HUES6 (cell line): Measurements from ENCODE around the gene MSANTD3.
"Not testable (repeated sequence)": the region's sequence is repeated elsewhere in the genome, so short reads cannot be mapped to it uniquely, and the experiment has no call there.

Experiments used
- H3K27ac ChIP-seq: 2 replicates; pipeline ENCODE4 v1.7.0; 2013; ENCODE audit warnings: low read depth, mild to moderate bottlenecking, low read length, inconsistent platforms
- H3K27me3 ChIP-seq: 2 replicates; pipeline ENCODE4 v1.6.1; 2013; ENCODE audit warnings: low read length; ENCODE audit not compliant: control insufficient read depth, insufficient read depth
- H3K36me3 ChIP-seq: 2 replicates; pipeline ENCODE4 v1.6.1; 2013; ENCODE audit warnings: low read length; ENCODE audit not compliant: control insufficient read depth, insufficient read depth
- H3K4me1 ChIP-seq: 2 replicates; pipeline ENCODE4 v1.6.1; 2013; ENCODE audit warnings: low read length; ENCODE audit not compliant: control insufficient read depth, insufficient read depth
- H3K4me3 ChIP-seq: 2 replicates; pipeline ENCODE4 v1.5.1; 2013; ENCODE audit warnings: low read depth, low read length
- H3K9ac ChIP-seq: one replicate; pipeline ENCODE4 v1.6.1; 2013; ENCODE audit warnings: mild to moderate bottlenecking, low read length
- H3K9me3 ChIP-seq: 2 replicates; pipeline ENCODE4 v1.6.1; 2013; ENCODE audit warnings: low read depth, low read length; ENCODE audit not compliant: control insufficient read depth, insufficient read depth

Gene MSANTD3

DNA sequence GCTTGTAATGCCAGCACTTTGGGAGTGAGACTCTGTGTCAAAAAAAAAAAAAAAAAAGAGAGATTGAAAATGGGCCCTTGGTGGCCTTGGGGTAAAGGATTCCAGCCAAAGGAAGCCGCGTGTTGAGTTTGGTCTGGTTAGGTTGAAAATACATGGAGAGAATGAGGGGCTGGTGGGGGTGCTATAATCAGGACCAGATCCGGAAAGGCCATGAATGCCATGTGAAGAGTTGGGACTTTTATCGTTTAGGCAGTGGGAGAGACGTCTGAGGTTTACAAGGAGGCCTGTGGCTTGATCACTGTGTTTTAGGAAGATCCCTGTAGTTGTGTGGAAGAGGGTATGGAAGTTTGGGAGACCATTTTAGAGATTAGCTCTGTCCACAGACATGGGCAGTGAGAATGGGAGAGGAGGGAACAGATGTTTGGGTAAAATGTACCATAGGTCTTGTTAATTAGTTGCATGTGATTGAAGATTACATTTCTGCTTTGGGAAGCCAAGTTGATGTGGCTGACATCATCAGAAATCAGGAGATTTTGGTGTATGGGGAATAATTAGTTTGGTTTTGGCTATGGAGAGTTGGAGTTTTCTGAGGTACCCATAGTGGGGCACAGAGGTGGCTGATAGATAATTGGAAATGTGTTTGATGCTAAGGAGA, 3.5 kb downstream of the MSANTD3 start:
- Histone ChIP-seq H3K9me3 (no peaks in the 10 kb centered on the region), H3K36me3 (no peaks in the 10 kb centered on the region), H3K4me1 (peaks cover 20% of the 10 kb centered on the region), H3K27ac (no peak overlapping the region), H3K9ac (no peak overlapping the region), H3K27me3 (no peaks in the 10 kb centered on the region), H3K4me3 (no peak overlapping the region)

DNA sequence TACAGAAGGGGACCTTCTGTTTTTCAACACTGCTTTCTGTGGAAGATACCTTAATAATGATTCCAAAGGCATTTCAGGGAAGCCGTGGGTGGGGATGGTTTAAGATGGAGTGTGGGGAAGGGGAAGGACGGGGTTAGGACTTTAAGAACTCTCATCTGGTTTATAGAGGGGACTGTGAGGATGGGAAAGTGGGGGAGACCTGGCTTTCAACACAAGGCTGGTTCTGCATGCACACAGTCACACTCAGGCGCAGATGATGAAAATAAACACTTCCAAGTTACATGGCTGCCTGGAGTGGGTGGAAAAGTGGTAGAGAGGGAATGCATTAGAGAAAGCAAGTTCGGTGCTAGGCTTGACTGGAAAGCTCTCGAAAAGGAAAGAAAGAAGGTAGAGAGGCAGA, 4.9 kb downstream of the MSANTD3 start:
- H3K27ac ChIP-seq = no peak overlapping the region
- no peaks in the 10 kb centered on the region for H3K9me3 ChIP-seq
- H3K27me3 ChIP-seq = no peaks in the 10 kb centered on the region
- H3K9ac ChIP-seq = no peak overlapping the region
- no peaks in the 10 kb centered on the region for H3K36me3 ChIP-seq
- no peak overlapping the region for H3K4me3 ChIP-seq
- H3K4me1 ChIP-seq = peaks cover 13% of the 10 kb centered on the region

DNA sequence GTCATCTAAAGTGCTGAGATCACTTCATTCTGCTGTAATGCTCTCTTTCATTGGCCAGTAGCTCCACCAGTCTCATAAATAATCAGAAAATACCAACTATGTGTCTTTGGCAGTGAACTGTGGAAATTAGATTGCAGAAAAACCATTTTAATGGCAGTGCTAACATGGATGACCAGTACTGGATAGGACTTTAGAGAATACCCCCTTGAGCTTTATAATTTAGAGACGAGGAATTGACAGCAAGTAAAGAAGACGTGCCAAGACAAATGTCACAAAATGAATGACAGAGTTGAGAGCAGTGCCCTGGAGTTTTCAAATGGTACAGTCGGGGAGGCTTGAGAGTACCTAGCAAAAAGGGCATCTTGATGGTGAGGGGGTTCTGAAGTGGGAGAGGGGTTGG, 5.8 kb downstream of the MSANTD3 start:
- H3K27me3 ChIP-seq = no peaks in the 10 kb centered on the region
- no peak overlapping the region for H3K27ac ChIP-seq
- no peaks in the 10 kb centered on the region for H3K36me3 ChIP-seq
- H3K4me1 ChIP-seq = peaks cover 13% of the 10 kb centered on the region
- no peaks in the 10 kb centered on the region for H3K9me3 ChIP-seq
- no peak overlapping the region for H3K9ac ChIP-seq
- no peak overlapping the region for H3K4me3 ChIP-seq

DNA sequence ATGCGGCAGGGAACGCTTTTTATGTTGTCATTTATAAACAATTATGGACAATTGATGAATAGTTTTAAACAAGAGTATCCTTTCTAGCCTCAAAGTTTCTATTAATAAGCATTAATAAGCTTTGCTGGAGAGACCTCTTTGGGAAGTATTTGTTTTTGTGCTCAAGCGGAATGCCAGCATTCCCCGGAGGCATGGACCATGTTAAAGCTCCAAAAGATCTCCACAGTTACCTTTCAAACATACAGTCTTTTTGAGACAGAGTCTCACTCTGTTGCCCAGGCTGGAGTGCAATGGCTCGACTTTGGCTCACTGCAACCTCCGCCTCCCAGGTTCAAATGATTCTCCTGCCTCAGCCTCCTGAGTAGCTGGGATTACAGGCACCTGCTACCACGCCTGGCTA, 9.6 kb downstream of the MSANTD3 start:
- no peaks in the 10 kb centered on the region for H3K9me3 ChIP-seq
- no peaks in the 10 kb centered on the region for H3K36me3 ChIP-seq
- no peak overlapping the region for H3K4me3 ChIP-seq
- no peaks in the 10 kb centered on the region for H3K27me3 ChIP-seq
- no peaks in the 10 kb centered on the region for H3K4me1 ChIP-seq
- H3K27ac ChIP-seq = no peak overlapping the region
- H3K9ac ChIP-seq = no peak overlapping the region

DNA sequence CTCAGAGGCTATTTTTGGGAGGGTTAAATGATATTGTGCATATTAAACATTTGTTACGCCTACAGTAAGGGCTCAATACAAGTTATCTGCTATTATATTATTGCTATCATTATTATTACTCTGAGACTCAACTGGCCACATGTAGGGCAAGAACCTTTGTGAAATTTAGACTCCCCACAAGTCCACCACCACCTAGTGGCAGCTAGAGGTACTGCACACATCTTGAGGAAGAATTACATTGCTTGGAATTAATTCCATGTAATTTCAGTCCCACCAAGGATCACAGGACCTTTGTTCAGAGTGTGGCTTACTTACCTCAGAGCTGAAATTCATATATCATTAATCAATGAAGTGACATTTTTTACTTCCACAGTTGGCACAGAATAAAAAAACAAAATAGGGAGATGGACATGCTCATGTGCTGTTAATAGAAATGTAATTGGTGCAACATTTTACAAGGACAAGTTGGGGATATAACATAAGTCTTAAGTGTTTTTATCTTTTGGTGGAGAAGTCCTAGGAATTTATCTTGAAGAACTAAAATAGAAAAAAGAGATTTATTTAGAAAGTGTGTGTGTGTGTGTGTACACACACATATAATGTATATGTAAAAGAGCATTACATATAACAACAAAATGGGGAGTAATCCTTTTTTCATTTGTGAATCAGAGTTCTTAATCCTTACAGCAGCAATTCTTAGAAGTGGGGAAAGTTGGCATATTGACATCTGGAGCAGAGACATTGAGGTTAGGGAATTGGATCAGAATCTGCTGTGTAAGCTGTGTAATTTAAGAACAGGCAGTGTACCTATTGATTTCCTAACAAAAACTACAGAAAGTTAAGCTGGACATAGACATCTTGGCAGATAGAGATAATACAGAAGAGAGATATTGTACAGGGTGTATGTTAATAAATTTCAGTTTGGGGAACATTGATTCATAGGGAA, 11.2 kb downstream of the MSANTD3 start:
- Histone ChIP-seq H3K9me3 (no peaks in the 10 kb centered on the region), H3K27ac (no peak overlapping the region), H3K36me3 (no peaks in the 10 kb centered on the region), H3K4me3 (no peak overlapping the region), H3K27me3 (no peaks in the 10 kb centered on the region), H3K9ac (no peak overlapping the region), H3K4me1 (peaks cover 4% of the 10 kb centered on the region; the same call in 1 of the 2 replicates)

DNA sequence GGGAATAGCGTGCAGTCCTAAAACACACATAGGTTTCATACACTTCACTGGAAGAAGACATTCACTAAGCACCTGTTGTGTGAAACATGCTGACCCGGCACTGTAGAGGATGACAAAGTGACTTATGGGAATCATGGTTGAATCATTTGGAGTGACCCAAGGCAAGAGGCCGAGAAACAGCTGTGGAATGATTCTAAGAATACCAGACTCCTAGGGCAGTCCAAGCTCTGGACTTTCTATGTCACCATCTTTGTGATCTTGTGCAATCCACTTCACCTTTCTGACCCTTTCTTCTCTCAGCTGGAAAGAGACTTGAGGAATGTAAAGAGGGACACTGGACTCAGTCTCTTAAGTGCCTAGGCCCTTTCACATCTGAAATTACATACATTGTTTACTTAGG, 13.1 kb downstream of the MSANTD3 start:
- H3K4me1 ChIP-seq = peaks cover 9% of the 10 kb centered on the region; the same call in 1 of the 2 replicates
- no peaks in the 10 kb centered on the region for H3K9me3 ChIP-seq

DNA sequence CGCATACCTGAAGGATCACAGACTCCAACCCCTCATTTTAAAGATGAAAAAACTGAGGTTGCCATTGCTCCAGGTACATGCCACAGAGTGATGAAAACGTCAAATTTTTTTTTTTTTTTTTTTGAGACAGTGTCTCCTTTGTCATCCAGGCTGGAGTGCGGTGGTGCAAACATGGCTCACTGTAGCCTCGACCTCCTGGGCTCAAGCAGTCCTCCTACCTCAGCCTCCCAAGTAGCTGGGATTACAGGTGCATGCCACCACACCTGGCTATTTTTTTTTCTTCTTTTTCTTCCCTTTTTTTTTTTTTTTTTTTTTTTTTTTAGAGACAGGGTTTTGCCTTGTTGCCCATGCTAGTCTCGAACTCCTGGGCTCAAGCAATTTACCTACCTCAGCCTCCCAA, 13.5 kb downstream of the MSANTD3 start:
- H3K27me3 ChIP-seq, H3K9me3 ChIP-seq, H3K4me3 ChIP-seq, H3K9ac ChIP-seq, H3K27ac ChIP-seq, H3K4me1 ChIP-seq: not testable (repeated sequence)
- peaks cover 10% of the 10 kb centered on the region; the same call in 1 of the 2 replicates for H3K36me3 ChIP-seq

More for the DNA sequence above, 13.1 kb downstream of the MSANTD3 start:
- H3K27me3 ChIP-seq = no peaks in the 10 kb centered on the region
- peaks cover 9% of the 10 kb centered on the region; the same call in 1 of the 2 replicates for H3K36me3 ChIP-seq
- H3K27ac ChIP-seq = no peak overlapping the region
- H3K4me3 ChIP-seq = no peak overlapping the region
- no peak overlapping the region for H3K9ac ChIP-seq

DNA sequence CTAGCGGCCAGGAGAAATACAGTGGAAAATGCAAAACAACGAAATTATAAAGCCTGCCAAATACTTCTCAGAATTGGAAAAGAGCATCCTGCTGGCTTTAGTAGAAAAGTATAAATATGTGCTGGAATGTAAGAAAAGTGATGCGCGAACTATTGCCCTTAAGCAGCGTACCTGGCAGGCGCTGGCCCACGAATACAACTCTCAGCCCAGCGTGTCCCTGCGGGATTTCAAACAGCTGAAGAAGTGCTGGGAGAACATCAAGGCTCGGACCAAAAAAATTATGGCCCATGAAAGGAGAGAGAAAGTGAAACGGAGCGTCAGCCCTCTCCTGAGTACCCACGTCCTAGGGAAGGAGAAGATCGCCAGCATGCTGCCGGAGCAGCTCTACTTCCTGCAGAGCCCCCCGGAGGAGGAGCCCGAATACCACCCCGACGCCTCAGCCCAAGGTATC, 15.0 kb downstream of the MSANTD3 start:
- peaks cover 12% of the 10 kb centered on the region for H3K4me1 ChIP-seq
- H3K4me3 ChIP-seq = no peak overlapping the region
- H3K36me3 ChIP-seq = peaks cover 10% of the 10 kb centered on the region; the same call in 1 of the 2 replicates
- no peaks in the 10 kb centered on the region for H3K9me3 ChIP-seq
- no peak overlapping the region for H3K9ac ChIP-seq
- H3K27me3 ChIP-seq = no peaks in the 10 kb centered on the region
- H3K27ac ChIP-seq = no peak overlapping the region

DNA sequence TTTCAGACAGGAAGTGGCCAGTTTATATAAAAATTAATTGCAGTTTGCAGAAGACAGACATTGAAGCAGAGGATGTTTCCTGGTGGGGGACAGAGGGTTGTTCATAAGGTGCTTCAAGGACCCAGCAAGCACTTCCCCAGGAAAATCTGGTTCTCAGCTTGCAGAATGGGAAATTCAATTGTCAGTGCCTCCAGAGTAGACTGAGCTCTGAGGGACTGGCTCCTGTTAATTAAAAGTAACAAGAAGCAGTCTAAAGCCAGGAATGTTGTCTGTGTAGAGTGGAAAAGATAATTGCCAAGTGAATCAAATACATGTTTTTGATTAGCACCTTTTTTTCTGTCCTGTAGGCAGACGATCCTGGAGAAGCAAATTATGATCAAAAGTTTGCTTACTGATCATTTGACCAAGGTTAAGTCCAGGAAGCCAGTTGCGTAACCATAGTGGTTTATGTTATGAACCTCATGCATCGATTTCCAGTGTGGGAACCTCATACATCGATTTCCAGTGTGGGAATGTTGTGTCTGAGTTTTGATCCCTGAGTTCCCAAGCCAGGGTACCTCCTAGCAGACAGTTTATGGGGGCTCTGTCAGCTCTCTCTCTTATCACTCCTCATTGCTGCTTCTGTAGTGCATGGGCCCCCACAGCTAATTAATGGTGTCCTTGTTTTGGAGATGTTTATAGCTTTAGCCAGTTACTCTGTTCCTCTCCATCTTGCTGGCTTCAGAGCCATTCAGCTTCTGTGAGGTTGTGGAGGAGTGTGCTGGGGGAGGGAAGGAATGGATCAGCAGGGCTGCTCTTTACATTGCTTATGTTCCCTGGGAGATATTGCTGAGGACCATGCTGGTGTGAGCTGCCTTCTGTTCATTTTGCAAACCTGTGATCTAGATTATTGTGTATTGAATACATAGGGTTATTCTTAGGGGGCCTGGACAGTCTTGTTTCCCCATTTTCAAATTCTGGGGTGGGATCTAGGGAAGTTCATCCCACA, 17.1 kb downstream of the MSANTD3 start:
- Histone ChIP-seq H3K9me3 (no peaks in the 10 kb centered on the region), H3K4me1 (peaks cover 13% of the 10 kb centered on the region), H3K27ac (no peak overlapping the region)

DNA sequence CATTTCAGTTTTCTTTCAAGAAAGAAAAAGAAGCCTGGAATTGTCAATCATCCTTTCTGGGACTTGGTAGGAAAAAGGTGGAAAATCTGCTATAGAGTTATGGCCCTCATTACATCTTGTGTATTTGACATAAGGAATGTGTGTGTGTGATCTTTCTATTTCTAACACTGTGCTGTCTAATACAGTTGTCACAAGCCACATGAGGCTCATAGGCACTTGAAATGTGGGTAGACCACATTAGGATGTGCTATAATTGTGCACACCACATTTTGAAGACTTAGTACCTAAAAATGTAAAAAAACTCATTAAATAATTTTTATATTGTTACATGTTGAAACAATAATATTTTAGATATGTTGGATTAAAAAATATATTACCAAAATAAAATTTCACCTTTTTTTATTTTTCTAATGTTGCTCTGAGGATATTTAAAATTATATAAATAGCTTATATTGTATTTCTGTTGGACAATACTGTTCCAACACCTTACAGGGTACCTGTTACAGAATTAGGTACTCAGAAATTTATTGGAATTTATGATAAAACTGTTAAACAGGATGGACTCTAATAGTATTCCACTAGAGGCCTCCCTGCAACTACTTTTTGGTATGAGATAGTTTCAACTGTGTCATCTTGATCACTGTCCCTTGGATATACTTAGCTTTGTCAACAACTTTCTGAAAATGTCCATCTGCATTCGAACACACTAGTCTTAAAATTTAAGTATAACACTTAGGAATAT, 18.4 kb downstream of the MSANTD3 start:
- no peak overlapping the region for H3K4me3 ChIP-seq
- H3K9ac ChIP-seq = no peak overlapping the region
- H3K9me3 ChIP-seq = no peaks in the 10 kb centered on the region
- H3K27ac ChIP-seq = no peak overlapping the region
- H3K36me3 ChIP-seq = peaks cover 10% of the 10 kb centered on the region; the same call in 1 of the 2 replicates
- peaks cover 13% of the 10 kb centered on the region for H3K4me1 ChIP-seq
- H3K27me3 ChIP-seq = no peaks in the 10 kb centered on the region

More for the DNA sequence above, 17.1 kb downstream of the MSANTD3 start:
- Histone ChIP-seq H3K36me3 (peaks cover 10% of the 10 kb centered on the region; the same call in 1 of the 2 replicates), H3K4me3 (no peak overlapping the region), H3K9ac (no peak overlapping the region), H3K27me3 (no peaks in the 10 kb centered on the region)
